ENCODE measurements around the gene NPAS3.

NPAS3 gene

GRCh38 chr14:33362934-33363333 lies 424.3 kb downstream of the NPAS3 start:
- H3K27ac ChIP-seq (replicated peaks) = no peak overlapping the region
- TF ChIP-seq SPI1 (IDR thresholded peaks at IDR 0.05; ENCODE audit: borderline replicate concordance, low read depth) (no peak), REST (IDR thresholded peaks at IDR 0.05; ENCODE audit: insufficient replicate concordance, low read depth) (no peak), GABPA (IDR thresholded peaks at IDR 0.05; ENCODE audit: low read depth) (no peak), CTCF (IDR thresholded peaks at IDR 0.05; ENCODE audit: insufficient read depth, low read length) (no peak), POLR2AphosphoS5 (IDR thresholded peaks at IDR 0.05; ENCODE audit: low read depth) (no peak)
- no peak overlapping the region for H3K4me3 ChIP-seq (replicated peaks; ENCODE audit: insufficient read depth, low read length)
- DNase-seq (ENCODE audit: low read depth in 1 of 2, low spot score in 1 of 2) = no peak
- no peaks in the 10 kb centered on the region for H3K27me3 ChIP-seq (ENCODE audit: insufficient read depth, poor library complexity, severe bottlenecking)

GRCh38 chr14:33363682-33364081 lies 425.0 kb downstream of the NPAS3 start:
- Histone ChIP-seq H3K27ac (replicated peaks) (no peak overlapping the region), H3K27me3 (ENCODE audit: insufficient read depth, poor library complexity, severe bottlenecking) (no peaks in the 10 kb centered on the region), H3K4me3 (replicated peaks; ENCODE audit: insufficient read depth, low read length) (no peak overlapping the region)
- no peak for DNase-seq (ENCODE audit: low read depth in 1 of 2, low spot score in 1 of 2)
- TF ChIP-seq REST (IDR thresholded peaks at IDR 0.05; ENCODE audit: insufficient replicate concordance, low read depth) (no peak), POLR2AphosphoS5 (IDR thresholded peaks at IDR 0.05; ENCODE audit: low read depth) (no peak), SPI1 (IDR thresholded peaks at IDR 0.05; ENCODE audit: borderline replicate concordance, low read depth) (no peak), CTCF (IDR thresholded peaks at IDR 0.05; ENCODE audit: insufficient read depth, low read length) (no peak), GABPA (IDR thresholded peaks at IDR 0.05; ENCODE audit: low read depth) (no peak)

GRCh38 chr14:33364466-33364865 lies 425.8 kb downstream of the NPAS3 start:
- Histone ChIP-seq H3K4me3 (replicated peaks; ENCODE audit: insufficient read depth, low read length) (no peak overlapping the region), H3K27ac (replicated peaks) (no peak overlapping the region), H3K27me3 (ENCODE audit: insufficient read depth, poor library complexity, severe bottlenecking) (no peaks in the 10 kb centered on the region)
- TF ChIP-seq GABPA (IDR thresholded peaks at IDR 0.05; ENCODE audit: low read depth) = no peak
- TF ChIP-seq CTCF (IDR thresholded peaks at IDR 0.05; ENCODE audit: insufficient read depth, low read length) = no peak
- TF ChIP-seq POLR2AphosphoS5 (IDR thresholded peaks at IDR 0.05; ENCODE audit: low read depth) = no peak
- no peak for TF ChIP-seq REST (IDR thresholded peaks at IDR 0.05; ENCODE audit: insufficient replicate concordance, low read depth)
- no peak for TF ChIP-seq SPI1 (IDR thresholded peaks at IDR 0.05; ENCODE audit: borderline replicate concordance, low read depth)
- DNase-seq (ENCODE audit: low read depth in 1 of 2, low spot score in 1 of 2) = no peak

Data from HL-60 (cell line).